GM19238 (cell line): ENCODE data around the gene VAMP3.
"Not testable (repeated sequence)": the region's sequence is repeated elsewhere in the genome, so short reads cannot be mapped to it uniquely, and the experiment has no call there.

Experiments
- DNase-seq: peaks from one replicate; pipeline ENCODE4 v3.0.0; 2011; ENCODE audit warnings: low spot score; ENCODE audit not compliant: insufficient read length

The VAMP3 gene

DNA sequence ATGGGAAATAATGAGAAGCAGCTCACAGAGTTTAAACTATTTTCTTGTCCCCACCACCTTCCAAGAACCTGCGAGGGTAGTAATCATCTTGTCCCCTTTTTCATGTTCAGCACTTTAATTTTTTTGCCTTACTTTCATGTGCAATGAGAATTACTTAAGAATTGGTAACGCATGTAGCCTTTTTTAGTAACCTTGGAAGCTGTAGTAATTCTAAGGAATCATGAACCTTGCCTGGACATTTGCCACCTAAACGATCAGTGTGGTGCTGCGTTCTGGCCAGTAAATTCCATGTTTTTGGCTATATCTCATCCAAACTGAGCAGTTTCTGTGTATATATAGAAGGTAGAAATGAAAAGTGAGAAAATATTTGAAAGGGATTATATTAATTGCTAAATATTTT lies 3.9 kb upstream of the VAMP3 start:
- DNase-seq = no peak

DNA sequence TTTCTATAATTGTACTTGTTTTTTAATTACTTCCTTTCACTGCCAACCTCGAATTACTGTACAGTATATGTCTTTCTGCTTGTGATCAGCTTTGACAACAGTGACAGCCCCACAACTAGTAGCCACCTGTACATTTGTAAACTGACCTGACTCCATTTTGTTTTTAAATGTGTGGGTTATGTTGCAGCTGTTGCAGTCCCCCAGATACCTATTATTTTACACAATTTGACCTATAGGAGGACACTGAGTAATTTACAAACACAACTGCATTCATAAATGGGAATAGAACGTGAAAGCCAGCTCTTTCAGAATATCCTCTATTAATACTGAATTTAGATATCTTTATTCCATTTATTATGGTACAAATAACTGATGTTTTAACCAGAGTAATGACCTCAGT lies 2.5 kb upstream of the VAMP3 start:
- no peak for DNase-seq

DNA sequence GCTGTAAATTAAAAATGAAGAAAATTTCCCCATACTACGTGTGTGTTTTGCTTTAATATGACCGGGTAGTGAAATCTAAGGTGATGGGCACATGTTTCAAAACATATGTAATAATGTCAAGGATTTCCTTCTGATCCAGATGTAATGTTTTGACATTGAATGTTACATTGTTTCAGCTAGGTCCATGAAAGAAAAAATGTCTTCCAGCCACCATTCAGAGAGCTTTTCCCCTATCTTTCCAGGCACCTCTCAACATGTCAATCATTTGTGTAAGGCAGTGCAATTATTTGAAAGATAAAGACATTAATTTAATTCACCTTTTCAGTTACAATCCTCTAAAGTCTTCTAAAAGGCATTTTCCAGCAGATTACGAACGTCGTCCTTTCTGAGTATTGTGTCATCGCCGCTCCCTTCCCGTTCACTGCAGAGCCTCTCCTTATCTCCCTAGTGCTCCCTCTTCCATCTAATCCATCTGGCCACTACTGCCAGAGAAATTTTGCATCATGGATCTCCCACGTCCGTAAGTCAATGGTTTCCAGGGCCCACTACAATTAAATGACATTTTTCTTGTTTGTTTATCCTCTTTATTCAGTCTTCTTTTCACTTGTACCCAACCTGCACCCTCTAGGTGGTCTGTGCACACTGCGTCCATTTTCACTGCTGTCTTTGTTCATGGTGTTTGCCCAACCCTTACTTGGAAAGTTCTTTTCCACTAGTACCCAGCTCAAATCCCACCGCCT lies 1.3 kb upstream of the VAMP3 start:
- no peak for DNase-seq

DNA sequence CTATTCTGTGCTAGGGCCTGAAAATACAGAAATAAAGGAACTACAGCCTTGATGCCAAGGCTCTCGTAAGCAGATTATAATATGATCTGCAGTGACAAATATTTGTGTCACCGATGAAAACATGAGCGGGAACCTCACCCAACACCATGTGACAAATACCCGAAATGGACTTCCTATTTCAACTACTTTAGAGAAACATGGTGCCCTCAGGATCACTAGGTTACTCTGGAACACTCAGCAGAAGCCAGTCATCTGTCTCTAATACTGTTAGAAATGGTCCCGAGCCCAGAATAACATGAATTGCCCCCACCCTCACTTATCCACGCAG lies 463 bp upstream of the VAMP3 start:
- no peak for DNase-seq

DNA sequence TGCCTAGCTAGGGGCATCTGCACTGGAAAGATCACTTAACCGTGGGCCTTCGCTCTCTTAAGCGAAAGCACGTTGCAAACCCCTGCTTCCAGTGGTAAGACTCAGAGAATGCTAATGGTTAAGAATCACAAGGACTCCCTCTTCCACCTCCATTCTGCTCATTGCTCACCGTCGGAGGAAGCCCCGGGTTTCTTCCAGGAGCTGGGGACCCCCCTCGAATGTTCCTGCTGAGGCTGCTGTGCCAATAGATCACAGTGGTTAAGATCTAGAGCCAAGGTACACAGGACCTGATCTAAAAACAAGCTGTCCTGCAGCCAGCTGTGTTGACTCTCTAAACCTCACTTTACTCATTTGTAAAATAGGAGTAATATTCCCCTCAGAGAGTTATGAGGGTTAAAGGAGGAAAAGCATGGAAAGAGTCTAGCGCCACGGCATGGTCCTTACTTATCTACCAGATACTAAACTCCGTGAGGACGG lies 765 bp downstream of the VAMP3 start:
- no peak for DNase-seq

DNA sequence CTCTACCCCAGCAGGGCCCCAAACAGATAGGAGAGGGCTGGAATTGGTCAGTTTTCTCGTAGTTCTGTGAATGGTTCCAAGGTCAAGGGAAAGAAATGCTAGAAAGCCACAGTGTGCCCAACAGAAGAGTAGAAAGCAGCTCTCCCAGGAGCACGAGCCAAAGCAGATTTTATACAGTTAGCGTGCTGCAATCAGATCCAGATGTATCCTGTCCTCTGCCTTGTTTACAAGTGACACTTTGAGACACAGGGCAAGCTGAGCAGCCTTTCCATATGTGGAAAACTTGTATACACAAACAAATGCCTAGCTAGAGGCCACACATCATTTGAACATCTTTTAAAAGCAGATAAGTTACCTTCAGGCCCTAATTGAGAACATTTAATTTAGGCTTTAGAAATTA lies 6.5 kb downstream of the VAMP3 start:
- DNase-seq = no peak

DNA sequence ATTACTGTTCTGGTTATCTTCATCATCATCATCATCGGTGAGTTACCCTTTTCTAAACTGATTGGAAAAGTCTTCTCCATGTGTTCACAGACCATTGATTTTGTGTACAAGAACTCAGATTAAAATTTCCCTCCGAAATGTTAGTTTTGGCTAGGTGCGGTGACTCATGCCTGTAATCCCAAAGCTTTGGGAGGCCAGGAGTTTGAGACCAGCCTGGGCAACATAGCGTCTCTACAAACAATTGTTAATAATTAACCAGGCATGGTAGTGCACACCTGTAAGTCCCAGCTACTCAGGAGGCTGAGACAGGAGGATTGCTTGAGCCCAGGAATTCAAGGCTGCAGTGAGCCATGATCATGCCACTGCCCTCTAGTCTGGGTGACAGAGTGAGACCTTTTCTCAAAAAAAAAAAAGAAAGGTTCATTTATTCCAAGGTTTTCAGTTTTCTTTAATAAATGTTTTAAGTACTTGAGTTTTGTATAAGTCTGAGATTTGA lies 7.1 kb downstream of the VAMP3 start:
- no peak for DNase-seq

DNA sequence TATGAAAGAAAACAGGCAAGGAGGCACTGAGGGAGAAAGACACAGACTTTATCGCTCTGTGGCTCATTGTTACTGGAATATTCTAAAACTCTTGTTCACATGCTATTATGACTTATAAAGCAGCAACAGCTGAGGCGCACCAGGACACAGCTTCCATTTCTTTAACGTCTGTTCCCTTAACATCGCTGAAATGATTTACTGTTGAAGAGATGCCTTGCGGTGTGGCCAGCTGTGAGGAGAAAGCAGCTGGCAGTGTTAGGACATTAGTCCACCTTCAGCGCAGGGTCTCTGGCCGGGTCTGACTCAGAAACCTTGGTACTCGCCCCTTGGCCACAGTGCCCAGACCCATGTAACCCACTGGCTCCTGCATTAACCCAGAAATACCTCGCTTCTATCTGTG lies 9.9 kb downstream of the VAMP3 start:
- DNase-seq = no peak

DNA sequence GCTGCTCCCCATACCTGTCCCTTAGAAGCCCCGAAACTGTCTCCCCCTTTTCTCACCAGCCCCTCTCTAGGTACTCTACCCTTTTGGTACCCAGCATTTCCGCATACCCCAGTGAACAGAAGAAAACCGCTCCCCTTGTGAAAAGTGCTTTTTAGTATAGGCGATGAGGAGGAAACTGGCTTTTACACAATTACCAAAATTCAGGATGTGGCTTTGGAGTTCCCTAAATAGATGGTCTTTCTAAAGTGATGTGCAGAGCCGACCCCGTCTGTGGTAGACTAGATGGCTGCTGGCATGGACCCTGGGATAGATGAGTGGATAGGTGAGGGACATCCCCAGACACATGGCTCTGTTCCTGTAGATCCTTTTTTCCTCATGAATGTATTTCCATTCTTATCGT lies 10.4 kb downstream of the VAMP3 start:
- no peak for DNase-seq

DNA sequence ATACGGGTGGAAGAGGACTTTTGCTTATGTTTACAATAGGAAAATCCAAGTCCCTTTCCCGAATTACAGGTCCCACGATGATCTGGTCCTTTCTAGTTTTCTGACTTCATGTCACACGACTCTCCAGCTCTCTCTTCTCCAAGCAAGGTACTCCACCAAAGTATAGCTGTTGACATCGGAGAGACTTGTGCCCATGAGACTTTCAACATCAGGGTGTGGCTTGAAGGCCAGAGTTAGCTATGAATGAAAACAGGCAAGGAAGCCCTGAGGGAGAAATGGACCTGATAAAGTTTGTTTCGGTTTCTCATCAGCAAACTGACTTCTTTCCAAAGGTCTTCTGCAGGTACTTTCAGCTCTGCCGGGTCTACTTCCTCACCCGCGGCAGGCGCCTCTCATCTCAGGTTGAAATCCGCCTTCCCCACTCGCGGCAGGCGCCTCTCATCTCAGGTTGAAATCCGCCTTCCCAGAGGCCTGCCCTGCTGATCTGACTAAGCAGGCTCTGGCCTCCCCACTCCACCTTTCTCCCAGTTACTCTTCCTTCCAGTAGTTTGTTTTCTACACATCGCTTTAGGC lies 10.9 kb downstream of the VAMP3 start:
- DNase-seq = no peak

DNA sequence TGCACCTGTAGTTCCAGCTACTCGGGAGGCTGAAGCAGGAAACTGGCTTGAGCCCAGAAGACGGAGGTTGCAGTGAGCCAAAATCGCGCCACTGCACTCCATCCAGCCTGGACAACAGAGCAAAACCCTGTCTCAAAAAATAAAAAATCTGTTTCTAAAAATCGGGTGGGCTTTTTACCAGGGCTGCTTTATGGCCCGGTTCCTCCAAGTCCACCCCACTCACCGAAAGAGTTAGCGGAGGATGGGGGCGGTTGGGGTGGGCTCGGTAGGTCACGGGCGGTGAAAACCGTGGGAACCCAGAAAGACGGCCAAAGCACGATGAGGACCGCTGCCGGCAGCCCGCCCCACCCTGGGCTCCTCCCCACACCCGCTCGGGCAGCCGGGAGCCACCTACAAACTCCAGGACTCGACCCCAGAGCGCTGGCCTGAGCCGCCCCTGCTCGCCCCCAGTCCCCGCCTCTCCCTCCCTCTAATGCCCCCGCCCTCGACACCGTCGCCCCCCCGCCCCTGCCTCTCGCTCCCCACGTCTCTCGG lies 12.1 kb downstream of the VAMP3 start:
- peak; percentile 47 for DNase-seq

DNA sequence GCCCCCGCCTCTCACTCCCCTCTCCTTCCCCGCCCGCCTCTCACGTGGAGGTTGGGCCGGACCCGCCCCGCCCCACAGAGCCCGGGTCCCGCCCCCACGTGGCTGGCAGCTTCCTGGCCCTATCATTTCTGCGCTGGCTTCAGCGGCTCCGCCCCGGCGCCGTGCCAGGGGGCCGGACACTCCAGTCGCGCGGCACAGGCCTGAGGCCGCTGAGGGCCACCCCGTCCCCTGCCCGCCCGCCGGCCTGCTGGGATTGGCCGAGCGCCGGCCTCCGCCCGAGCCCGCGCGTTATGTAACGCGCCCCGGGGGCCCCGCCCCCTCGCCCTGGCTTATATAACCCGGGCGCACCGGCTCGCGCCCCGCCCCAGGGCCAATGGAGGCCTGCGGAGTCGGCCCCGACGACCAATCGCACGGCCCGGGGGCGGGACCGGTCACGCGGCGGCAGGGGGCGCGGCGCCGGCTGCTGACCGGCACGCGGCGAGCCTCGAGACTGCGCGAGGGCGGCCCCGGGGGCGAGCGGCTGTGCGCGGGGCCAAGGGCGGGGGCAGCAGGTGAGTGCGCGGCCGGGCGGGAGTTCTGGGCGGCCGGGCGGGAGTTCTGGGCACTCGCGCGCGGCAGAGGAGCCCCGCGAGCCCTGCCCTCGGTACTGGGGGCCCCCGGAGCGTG lies 12.9 kb downstream of the VAMP3 start, which contains the start of gene PER3:
PER3 (plus strand) TSS at position 466 of the 666 bp plus-strand sequence. CDS start 587 bp downstream, outside the sequence.
- peak; percentile 90 for DNase-seq

DNA sequence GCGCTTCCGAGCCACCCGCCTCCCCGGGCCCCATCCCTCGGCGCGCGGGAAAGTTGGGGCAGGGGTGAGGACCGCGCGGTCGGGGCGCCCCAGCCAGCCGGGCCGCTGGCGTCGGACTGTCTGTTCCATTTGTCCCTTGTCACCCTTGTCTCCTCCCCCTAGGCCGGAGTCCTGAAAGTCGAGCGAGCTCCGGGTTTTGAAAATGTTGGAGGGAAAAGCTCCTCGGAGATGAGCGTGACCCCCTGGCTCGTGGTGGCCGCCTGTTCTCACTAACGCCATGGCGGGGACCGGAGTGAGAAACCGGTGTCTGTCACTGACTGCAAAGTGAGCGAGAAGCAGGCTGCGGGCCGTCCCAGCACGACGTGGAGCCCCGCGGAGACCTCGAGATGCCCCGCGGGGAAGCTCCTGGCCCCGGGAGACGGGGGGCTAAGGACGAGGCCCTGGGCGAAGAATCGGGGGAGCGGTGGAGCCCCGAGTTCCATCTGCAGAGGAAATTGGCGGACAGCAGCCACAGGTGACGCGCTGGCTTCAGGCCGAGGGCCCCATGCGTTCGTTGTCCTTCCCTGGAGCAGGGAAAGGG lies 13.5 kb downstream of the VAMP3 start:
- DNase-seq = no peak

DNA sequence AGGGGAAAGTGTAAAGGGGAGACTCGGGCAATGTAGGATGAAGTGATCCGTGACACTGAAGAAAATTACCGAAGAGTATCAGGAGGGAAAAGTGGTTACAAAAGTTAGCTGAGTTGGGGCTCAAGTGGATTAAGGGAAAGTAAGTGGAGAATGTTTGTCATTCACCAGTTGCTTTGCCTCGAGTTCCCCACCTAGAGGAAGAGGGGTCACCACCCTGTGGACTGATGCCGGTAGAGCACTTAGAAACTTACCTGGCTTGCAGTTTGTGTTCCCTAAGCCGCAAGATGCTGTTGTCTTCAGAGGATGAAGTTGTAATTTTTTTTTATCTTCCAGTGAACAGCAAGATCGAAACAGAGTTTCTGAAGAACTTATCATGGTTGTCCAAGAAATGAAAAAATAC lies 14.0 kb downstream of the VAMP3 start:
- no peak for DNase-seq

DNA sequence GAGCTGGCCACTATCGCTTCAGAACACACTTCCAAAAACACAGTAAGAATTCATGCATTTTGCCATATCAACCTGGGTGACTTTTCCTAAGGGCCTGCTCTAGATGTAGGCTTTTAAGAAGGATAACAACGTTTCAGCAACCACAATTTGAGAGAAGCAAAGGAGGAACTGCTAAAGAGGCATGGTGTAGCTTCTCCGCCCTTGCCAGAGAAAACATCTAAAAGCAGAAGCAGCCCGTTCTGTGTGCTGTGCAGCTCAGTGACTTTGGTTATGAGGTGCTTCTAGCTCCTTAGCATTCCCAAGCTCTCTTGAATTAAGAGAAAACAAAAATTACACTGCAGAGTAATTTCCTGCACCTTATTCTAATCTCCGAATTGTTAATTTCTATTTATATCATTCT lies 15.7 kb downstream of the VAMP3 start:
- DNase-seq = no peak

DNA sequence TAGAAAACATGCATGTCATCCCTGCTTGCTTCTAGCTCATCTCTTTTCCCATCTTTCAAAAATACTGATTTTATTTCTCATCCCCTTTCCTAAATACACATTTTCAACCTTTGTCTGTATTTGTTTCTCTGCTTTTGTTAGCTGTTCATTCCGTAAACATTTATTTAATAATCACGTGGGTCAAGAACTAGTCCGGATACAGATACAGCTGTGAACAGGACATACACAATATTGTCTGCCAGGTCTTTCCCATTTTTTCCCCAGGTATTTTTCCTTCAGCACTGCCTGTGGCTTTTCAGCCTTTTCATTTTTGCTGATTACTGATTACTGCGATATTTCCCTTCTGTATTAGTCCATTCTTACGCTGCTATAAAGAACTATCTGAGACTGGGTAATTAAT lies 18.7 kb downstream of the VAMP3 start:
- no peak for DNase-seq

DNA sequence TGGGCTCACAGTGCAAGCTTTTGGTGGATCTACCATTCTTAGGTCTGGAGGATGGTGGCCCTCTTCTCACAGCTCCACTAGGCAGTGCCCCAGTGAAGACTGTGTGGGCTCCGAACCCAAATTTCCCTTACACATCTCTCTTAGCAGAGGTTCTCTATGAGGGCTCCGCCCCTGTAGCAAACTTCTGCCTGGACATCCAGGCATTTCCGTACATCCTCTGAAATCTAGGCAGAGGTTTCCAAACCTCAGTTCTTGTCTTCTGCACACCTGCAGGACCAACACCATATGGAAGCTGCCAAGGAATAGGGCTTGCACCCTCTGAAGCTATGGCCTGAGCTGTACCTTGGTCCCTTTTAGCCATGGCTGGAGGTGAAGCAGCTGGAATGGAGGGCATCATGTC lies 19.9 kb downstream of the VAMP3 start:
- not testable (repeated sequence) for DNase-seq

DNA sequence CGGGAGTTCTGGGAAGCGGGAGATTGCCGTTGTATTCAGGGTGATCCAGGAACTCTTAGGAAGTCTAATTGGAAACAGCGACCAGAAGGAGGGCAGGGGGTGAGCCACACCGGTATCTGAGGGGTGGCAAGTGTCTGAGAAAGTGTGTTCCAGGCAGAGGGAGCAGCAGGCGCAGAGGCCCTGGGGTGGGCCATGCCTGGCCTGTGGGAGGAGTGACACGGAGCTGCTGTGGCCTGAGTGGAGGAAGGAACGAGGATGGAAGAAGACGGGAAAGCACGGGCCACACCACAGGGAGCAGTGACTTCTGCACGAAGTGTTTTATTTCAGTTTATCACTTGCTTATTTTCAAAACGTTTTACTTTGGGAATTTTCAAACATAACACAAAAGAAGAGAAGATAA lies 24.3 kb downstream of the VAMP3 start:
- DNase-seq = no peak

DNA sequence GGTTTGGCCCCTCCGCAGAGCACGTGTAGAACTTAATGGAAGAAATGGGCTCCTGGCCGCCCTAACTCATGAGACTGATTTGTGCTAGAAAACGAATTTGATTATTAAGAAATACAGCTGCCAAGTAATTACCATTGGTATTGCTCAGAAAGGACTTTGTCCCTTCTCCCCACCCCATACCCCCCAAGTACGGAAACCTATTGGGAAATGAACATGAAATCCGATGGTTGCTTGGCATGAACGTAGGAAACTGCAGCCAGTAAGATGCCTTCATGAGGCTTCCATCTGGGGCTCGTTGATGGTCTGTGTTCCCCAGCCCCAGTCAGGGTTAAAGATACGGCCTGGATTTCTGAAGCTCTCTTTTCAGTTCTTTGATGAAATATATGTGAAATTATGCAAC lies 34.4 kb downstream of the VAMP3 start:
- DNase-seq = no peak

DNA sequence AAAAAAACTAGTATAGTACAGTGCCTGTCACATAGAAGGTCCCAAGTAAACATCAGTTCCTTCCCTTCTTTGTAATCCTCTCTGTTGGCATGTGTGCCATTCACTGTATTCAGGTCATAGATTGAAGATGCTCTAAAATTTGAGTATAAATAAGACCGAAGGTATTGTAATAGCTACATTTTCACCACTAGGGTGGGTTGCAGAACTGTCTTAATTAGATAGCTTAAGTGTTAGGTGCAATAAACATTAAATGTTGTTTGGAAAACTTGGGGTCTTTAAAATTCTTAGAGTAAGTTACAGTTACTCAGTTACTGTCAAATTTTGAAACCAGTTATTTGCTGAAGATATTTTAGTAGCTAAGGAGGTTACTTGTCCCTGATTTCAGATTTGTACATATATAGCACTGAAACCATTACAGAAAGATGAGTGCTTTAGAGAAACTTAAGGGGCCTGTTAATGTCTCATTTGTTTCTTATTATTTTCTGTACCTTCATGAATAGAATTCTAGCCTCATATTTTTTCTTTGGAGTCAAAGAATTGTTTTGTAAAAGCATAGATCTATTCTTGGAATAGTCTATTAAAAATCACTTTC lies 37.3 kb downstream of the VAMP3 start:
- DNase-seq = no peak

DNA sequence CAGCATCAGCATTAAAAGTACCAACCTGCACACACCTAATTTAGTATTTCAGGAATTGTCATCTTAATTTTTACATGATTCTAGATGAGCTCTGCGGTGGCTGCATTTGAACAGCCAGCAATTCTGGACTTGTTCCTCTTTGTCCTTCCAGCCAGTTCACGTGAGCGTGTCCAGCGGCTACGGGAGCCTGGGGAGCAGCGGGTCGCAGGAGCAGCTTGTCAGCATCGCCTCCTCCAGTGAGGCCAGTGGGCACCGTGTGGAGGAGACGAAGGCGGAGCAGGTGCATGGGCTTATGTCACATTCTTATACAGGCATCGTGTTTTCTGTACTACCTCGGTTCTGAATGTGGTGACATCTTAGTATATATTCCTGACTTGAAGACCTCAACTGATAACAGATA lies 38.6 kb downstream of the VAMP3 start:
- no peak for DNase-seq

DNA sequence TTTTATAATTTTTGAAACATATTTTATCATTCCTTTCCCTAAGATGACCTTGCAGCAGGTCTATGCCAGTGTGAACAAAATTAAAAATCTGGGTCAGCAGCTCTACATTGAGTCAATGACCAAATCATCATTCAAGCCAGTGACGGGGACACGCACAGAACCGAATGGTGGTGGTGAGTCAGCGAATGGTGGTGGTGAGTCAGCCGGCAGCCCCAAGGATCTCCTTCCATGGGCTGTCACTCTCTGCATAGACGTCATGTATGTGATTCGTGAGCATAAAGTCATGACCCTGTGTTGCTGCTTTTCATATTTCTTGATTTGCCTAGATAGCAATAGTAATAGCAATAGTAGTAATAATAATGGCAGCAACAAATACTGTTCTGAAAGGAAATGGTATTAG lies 39.3 kb downstream of the VAMP3 start:
- DNase-seq = no peak
